ENCODE measurements around the gene PSG5. TPM values are rescaled to one million over a fixed set of nuclear protein-coding genes. Genes with fewer than 3 reads are reported as not detected.
"Not testable (repeated sequence)": the region's sequence is repeated elsewhere in the genome, so short reads cannot be mapped to it uniquely, and the experiment has no call there.

Gene PSG5
- polyA plus RNA-seq, 1 donor from 2014 or later = not detected

GRCh38 chr19:43124360-43124759 is 62.0 kb downstream of the PSG5 start:
- TF ChIP-seq EZH2 (IDR thresholded peaks at IDR 0.05; ENCODE audit: borderline replicate concordance, insufficient read depth, low read length, poor library complexity, severe bottlenecking) (no peak), POLR2AphosphoS5 (IDR thresholded peaks at IDR 0.05) (no peak), MXI1 (conservative IDR thresholded peaks at IDR 0.05; ENCODE audit: poor library complexity, severe bottlenecking) (no peak), TAF1 (IDR thresholded peaks at IDR 0.05; ENCODE audit: low read depth) (no peak), RAD21 (conservative IDR thresholded peaks at IDR 0.05) (no peak), SMC3 (conservative IDR thresholded peaks at IDR 0.05; ENCODE audit: poor library complexity) (no peak), EP300 (conservative IDR thresholded peaks at IDR 0.05; ENCODE audit: poor library complexity, severe bottlenecking) (no peak), REST (IDR thresholded peaks at IDR 0.05; ENCODE audit: borderline replicate concordance) (no peak), CTCF (IDR thresholded peaks at IDR 0.05; ENCODE audit: poor library complexity, severe bottlenecking) (no peak)
- no peak overlapping the region for H3K4me2 ChIP-seq (ENCODE audit: low read length)
- no peaks in the 10 kb centered on the region for H3F3A ChIP-seq (ENCODE audit: insufficient read depth, low read length, poor library complexity, severe bottlenecking)
- peaks cover 2% of the 10 kb centered on the region for H3K9me3 ChIP-seq (ENCODE audit: low read length)
- H3K4me3 ChIP-seq (ENCODE audit: low read length) = no peak overlapping the region
- H3K27me3 ChIP-seq (ENCODE audit: insufficient read depth, low read depth, low read length) = no peaks in the 10 kb centered on the region
- no peaks in the 10 kb centered on the region for H3K9me2 ChIP-seq (ENCODE audit: insufficient read depth, low read length)
- no peaks in the 10 kb centered on the region for H3K79me2 ChIP-seq (replicated peaks; ENCODE audit: insufficient read depth, low read length)
- H3K36me3 ChIP-seq (ENCODE audit: insufficient read depth, low read length) = no peaks in the 10 kb centered on the region
- no peak overlapping the region for H3K9ac ChIP-seq (ENCODE audit: low read length)
- H2AFZ ChIP-seq (ENCODE audit: low read depth, low read length) = no peak overlapping the region
- no peaks in the 10 kb centered on the region for H4K20me1 ChIP-seq (ENCODE audit: insufficient read depth)
- H3K27ac ChIP-seq (ENCODE audit: low read length) = no peak overlapping the region

- not testable (repeated sequence) for H4K20me1 ChIP-seq (ENCODE audit: insufficient read depth); H3K4me3 ChIP-seq (ENCODE audit: low read length); H3K9ac ChIP-seq (ENCODE audit: low read length); H3K9me3 ChIP-seq (ENCODE audit: low read length); H3K79me2 ChIP-seq (replicated peaks; ENCODE audit: insufficient read depth, low read length); H2AFZ ChIP-seq (ENCODE audit: low read depth, low read length); H3K36me3 ChIP-seq (ENCODE audit: insufficient read depth, low read length); H3K27ac ChIP-seq (ENCODE audit: low read length); H3K4me2 ChIP-seq (ENCODE audit: low read length); H3K9me2 ChIP-seq (ENCODE audit: insufficient read depth, low read length); H3K27me3 ChIP-seq (ENCODE audit: insufficient read depth, low read depth, low read length); H3F3A ChIP-seq (ENCODE audit: insufficient read depth, low read length, poor library complexity, severe bottlenecking)
Measured at GRCh38 chr19:43120433-43121026, 65.8 kb downstream of the PSG5 start.

- H3K9ac ChIP-seq (ENCODE audit: low read length); H3K36me3 ChIP-seq (ENCODE audit: insufficient read depth, low read length): not testable (repeated sequence)
Measured at GRCh38 chr19:43119526-43119925, 66.8 kb downstream of the PSG5 start.

More at GRCh38 chr19:43119526-43119925, 66.8 kb downstream of the PSG5 start:
- H3K27ac ChIP-seq (ENCODE audit: low read length); H3F3A ChIP-seq (ENCODE audit: insufficient read depth, low read length, poor library complexity, severe bottlenecking); H3K4me2 ChIP-seq (ENCODE audit: low read length); H3K9me2 ChIP-seq (ENCODE audit: insufficient read depth, low read length); H2AFZ ChIP-seq (ENCODE audit: low read depth, low read length); H3K4me3 ChIP-seq (ENCODE audit: low read length); H3K79me2 ChIP-seq (replicated peaks; ENCODE audit: insufficient read depth, low read length); H4K20me1 ChIP-seq (ENCODE audit: insufficient read depth); H3K27me3 ChIP-seq (ENCODE audit: insufficient read depth, low read depth, low read length); H3K9me3 ChIP-seq (ENCODE audit: low read length): not testable (repeated sequence)

Other genes starting within 250 kb of the PSG5 start
- gene PSG7, start 249.3 kb downstream of the PSG5 start, polyA plus RNA-seq = not detected in 2 replicates
- not detected in 2 replicates for gene PSG11, start 160.1 kb downstream of the PSG5 start, polyA plus RNA-seq
- gene PSG2, start 103.8 kb downstream of the PSG5 start, polyA plus RNA-seq = not detected in 2 replicates
- not detected in 2 replicates for gene PSG4, start 19.1 kb upstream of the PSG5 start, polyA plus RNA-seq
- not detected in 2 replicates for gene PSG9, start 83.0 kb upstream of the PSG5 start, polyA plus RNA-seq
- not detected in 2 replicates for gene CD177, start 167.2 kb upstream of the PSG5 start, polyA plus RNA-seq
- gene TEX101, start 228.4 kb upstream of the PSG5 start, polyA plus RNA-seq = not detected in 2 replicates